DMS153 (cell line): ENCODE results near the gene TTC28.
A peak's percentile ranks its signal among the peaks of the same experiment; 100 is the strongest.

Experiments
- DNase-seq: peaks from one replicate; lab custom pipeline; 2025; lab: John Stamatoyannopoulos, UW

TTC28 gene

GRCh38 chr22:28351476-28351875, 328.2 kb downstream of the TTC28 start:
- DNase-seq: no peak

- no peak for DNase-seq
Observed at GRCh38 chr22:28348613-28349609, 330.7 kb downstream of the TTC28 start.

- DNase-seq: no peak
Observed at GRCh38 chr22:28346308-28346707, 333.3 kb downstream of the TTC28 start.

GRCh38 chr22:28344918-28345703, 334.5 kb downstream of the TTC28 start:
- DNase-seq: no peak

- no peak for DNase-seq
Observed at GRCh38 chr22:28341001-28341400, 338.6 kb downstream of the TTC28 start.

GRCh38 chr22:28333088-28333487, 346.6 kb downstream of the TTC28 start:
- DNase-seq: peak; percentile 68

GRCh38 chr22:28332410-28332809, 347.2 kb downstream of the TTC28 start:
- DNase-seq: no peak

- no peak for DNase-seq
Observed at GRCh38 chr22:28331695-28332094, 347.9 kb downstream of the TTC28 start.

- DNase-seq: no peak
Observed at GRCh38 chr22:28329186-28330073, 350.2 kb downstream of the TTC28 start.

GRCh38 chr22:28328756-28329155, 350.9 kb downstream of the TTC28 start:
- DNase-seq: no peak

- no peak for DNase-seq
Observed at GRCh38 chr22:28316014-28316413, 363.6 kb downstream of the TTC28 start.

GRCh38 chr22:28314959-28315358, 364.7 kb downstream of the TTC28 start:
- no peak for DNase-seq

GRCh38 chr22:28310299-28310698, 369.3 kb downstream of the TTC28 start:
- DNase-seq: no peak

- no peak for DNase-seq
Observed at GRCh38 chr22:28299753-28300152, 379.9 kb downstream of the TTC28 start.

GRCh38 chr22:28299309-28299708, 380.3 kb downstream of the TTC28 start:
- no peak for DNase-seq

GRCh38 chr22:28297504-28297903, 382.1 kb downstream of the TTC28 start:
- no peak for DNase-seq

GRCh38 chr22:28296452-28296851, 383.2 kb downstream of the TTC28 start:
- DNase-seq: no peak

- DNase-seq: no peak
Observed at GRCh38 chr22:28283068-28283654, 396.5 kb downstream of the TTC28 start.

GRCh38 chr22:28282405-28283067, 397.1 kb downstream of the TTC28 start:
- DNase-seq: no peak

- no peak for DNase-seq
Observed at GRCh38 chr22:28279888-28280287, 399.8 kb downstream of the TTC28 start.

GRCh38 chr22:28269277-28269676, 410.4 kb downstream of the TTC28 start:
- DNase-seq: no peak
